Hypothalamus (tissue), 51 donors: ENCODE data around the gene ACSS2.
A peak's percentile ranks its signal among the peaks of the same experiment; 100 is the strongest.

Source experiments
- DNase-seq, 51 donors: peaks; one replicate each; lab custom pipeline; 2025; lab: John Stamatoyannopoulos, UW

Gene ACSS2

GRCh38 chr20:34970846-34971560 lies 94.6 kb downstream of the ACSS2 start:
- peak in 2 of 51 donors; percentile 55 to 73 for DNase-seq

GRCh38 chr20:34971561-34972235 lies 95.3 kb downstream of the ACSS2 start:
- DNase-seq = no peak

GRCh38 chr20:34974246-34974645 lies 97.8 kb downstream of the ACSS2 start:
- DNase-seq = no peak

GRCh38 chr20:34976286-34976685 lies 99.9 kb downstream of the ACSS2 start:
- DNase-seq = no peak
